HepG2 (cell line): ENCODE measurements around the gene VAMP5. TPM values are rescaled to one million over a fixed set of nuclear protein-coding genes. Genes with fewer than 3 reads are reported as not detected.
A peak's percentile ranks its signal among the peaks of the same experiment; 100 is the strongest.

Experiments
- ETV5 ChIP-seq: IDR thresholded peaks from 2 replicates; pipeline ENCODE4 v1.6.1; 2018; ENCODE audit warnings: missing biosample characterization, missing genetic modification reagents, inconsistent platforms, borderline replicate concordance
- EZH2 ChIP-seq: conservative IDR thresholded peaks from 2 replicates; pipeline ENCODE4 v1.6.1; 2012; ENCODE audit warnings: mild to moderate bottlenecking, low read depth, low read length, moderate library complexity
- IRX3 ChIP-seq: sonication (generic); formaldehyde crosslinking; IDR thresholded peaks from 2 replicates; pipeline ENCODE4 v1.8.1; 2023; ENCODE audit warnings: mild to moderate bottlenecking, low read depth, missing genetic modification reagents, borderline replicate concordance
- JARID2 ChIP-seq: sonication (generic); formaldehyde crosslinking; IDR thresholded peaks from 2 replicates; pipeline ENCODE4 v1.8.1; 2023; ENCODE audit warnings: missing genetic modification reagents, inconsistent platforms; ENCODE audit not compliant: insufficient replicate concordance
- MAFF ChIP-seq: IDR thresholded peaks from 2 replicates; pipeline ENCODE4 v1.6.1; 2011; ENCODE audit warnings: low read depth, low read length, improper control_type of control experiment
- MIER2 ChIP-seq: IDR thresholded peaks from 2 replicates; pipeline ENCODE4 v1.6.1; 2016; ENCODE audit warnings: missing biosample characterization, missing genetic modification reagents
- MIXL1 ChIP-seq: IDR thresholded peaks from 2 replicates; pipeline ENCODE4 v1.6.1; 2016
- NFATC3 ChIP-seq: sonication (generic); formaldehyde crosslinking; IDR thresholded peaks from 2 replicates; pipeline ENCODE4 v1.5.1; 2020; ENCODE audit warnings: mild to moderate bottlenecking, missing genetic modification reagents
- RERE ChIP-seq: IDR thresholded peaks from 2 replicates; pipeline ENCODE4 v1.6.1; 2016; ENCODE audit warnings: low read depth, missing genetic modification reagents, missing compliant biosample characterization
- SAP130 ChIP-seq: IDR thresholded peaks from 2 replicates; pipeline ENCODE4 v1.6.1; 2016; ENCODE audit warnings: low read depth
- SOX6 ChIP-seq, 2 experiments: fragments of 450-650 bp in 1 of 2; sonication (generic) in 1 of 2; formaldehyde crosslinking in 1 of 2; IDR thresholded peaks; 2 replicates each; pipeline versions ENCODE4 v1.4.0 to v1.6.1; 2017 to 2020; ENCODE audit warnings: antibody characterized with exemption in 1 of 2, mild to moderate bottlenecking in 1 of 2, missing genetic modification reagents in 1 of 2
- SP140L ChIP-seq: sonication (generic); formaldehyde crosslinking; IDR thresholded peaks from 2 replicates; pipeline ENCODE4 v1.4.0; 2020; ENCODE audit warnings: missing genetic modification reagents, borderline replicate concordance
- SUZ12 ChIP-seq: fragments of 150-350 bp; IDR thresholded peaks from 2 replicates; pipeline ENCODE4 v1.6.1; 2014; ENCODE audit warnings: low read depth, low read length
- TAF15 ChIP-seq: fragments of 200-400 bp; formaldehyde crosslinking; IDR thresholded peaks from one replicate; pipeline ENCODE4 v1.6.1; 2018; ENCODE audit warnings: mild to moderate bottlenecking, low read depth, low read length; ENCODE audit not compliant: poor library complexity, severe bottlenecking
- TMF1 ChIP-seq: sonication (generic); formaldehyde crosslinking; IDR thresholded peaks from 2 replicates; pipeline ENCODE4 v1.8.1; 2022; ENCODE audit warnings: low read depth, missing genetic modification reagents
- XRCC5 ChIP-seq: fragments of 200-400 bp; formaldehyde crosslinking; optimal IDR thresholded peaks from 2 replicates; pipeline ENCODE3; 2017; ENCODE audit warnings: mild to moderate bottlenecking, low read length
- ZBTB25 ChIP-seq: IDR thresholded peaks from 2 replicates; pipeline ENCODE4 v1.6.1; 2018; ENCODE audit warnings: missing genetic modification reagents
- ZBTB7A ChIP-seq: sonication (generic); formaldehyde crosslinking; IDR thresholded peaks from 2 replicates; pipeline ENCODE4 v1.8.0; 2022; ENCODE audit warnings: mild to moderate bottlenecking, missing genetic modification reagents
- ZNF17 ChIP-seq: sonication (generic); formaldehyde crosslinking; IDR thresholded peaks from 2 replicates; pipeline ENCODE4 v1.5.0; 2020; ENCODE audit warnings: mild to moderate bottlenecking, missing genetic modification reagents
- ZNF441 ChIP-seq: sonication (generic); formaldehyde crosslinking; IDR thresholded peaks from 2 replicates; pipeline ENCODE4 v1.7.0; 2021; ENCODE audit warnings: missing genetic modification reagents, borderline replicate concordance
- ZNF501 ChIP-seq: sonication (generic); formaldehyde crosslinking; IDR thresholded peaks from 2 replicates; pipeline ENCODE4 v1.5.1; 2020; ENCODE audit warnings: mild to moderate bottlenecking, moderate library complexity, missing genetic modification reagents
- ZNF562 ChIP-seq: sonication (generic); formaldehyde crosslinking; IDR thresholded peaks from 2 replicates; pipeline ENCODE4 v1.8.0; 2022; ENCODE audit warnings: missing genetic modification reagents, borderline replicate concordance
- ZNF790 ChIP-seq: sonication (generic); formaldehyde crosslinking; IDR thresholded peaks from 2 replicates; pipeline ENCODE4 v1.8.0; 2022; ENCODE audit warnings: missing genetic modification reagents, mild to moderate bottlenecking, borderline replicate concordance
- ZNF839 ChIP-seq: sonication (generic); formaldehyde crosslinking; IDR thresholded peaks from 2 replicates; pipeline ENCODE4 v1.4.0; 2020; ENCODE audit warnings: missing genetic modification reagents, mild to moderate bottlenecking, borderline replicate concordance
- polyA plus RNA-seq, 8 experiments: library from polyadenylated mRNA; depleted of rRNA in 3 of 8; stranded (reverse) in 7 of 8; unstranded in 1 of 8; fragments of >200 nt; fragmentation: Illumina TruSeq in 4 of 8; extraction: Trizol in 4 of 8; gene quantifications; 2 replicates each; pipeline versions ENCODE4 v1.2.1 to v1.2.3, GENCODE V29; 2011 to 2016; ENCODE audit warnings: low read depth in 4 of 8, missing spikeins in 1 of 8, mixed read lengths in 1 of 8; ENCODE audit not compliant: insufficient read depth in 1 of 8
- total RNA-seq, 5 experiments: library from RNA; depleted of rRNA; stranded (reverse); fragments of >200 nt; fragmentation: Illumina TruSeq; extraction: Trizol; gene quantifications; 2 replicates each; pipeline ENCODE4 v1.2.3, GENCODE V29; 2016; ENCODE audit warnings: low read depth in 1 of 5

The VAMP5 gene
- total and polyA plus RNA-seq, 2 of the 13 experiments (the other 11 are each of a cell fraction or from before 2014, with no cell fraction given) = 7.2 to 56.7 TPM

GRCh38 chr2:85551698-85552678 lies 32.2 kb upstream of the VAMP5 start (continued):
- no peak for TF ChIP-seq ZNF839
- TF ChIP-seq IRX3 (CRISPR knock-in tag) = peak; percentile 32; the same call in 1 of the 2 replicates
- no peak for TF ChIP-seq ZBTB7A
- no peak for TF ChIP-seq SUZ12
- TF ChIP-seq XRCC5 = peak; percentile 83
- no peak for TF ChIP-seq ZNF790 (CRISPR knock-in tag)
- TF ChIP-seq MIXL1 (CRISPR knock-in tag) = no peak
- no peak for TF ChIP-seq ZNF441 (CRISPR knock-in tag)
- TF ChIP-seq ZNF17 = no peak
- peak; percentile 51 for TF ChIP-seq SAP130 (CRISPR knock-in tag)
- no peak for TF ChIP-seq SOX6 (IDR thresholded peaks at IDR 0.05)
- peak; percentile 27; the same call in 1 of the 2 replicates for TF ChIP-seq SOX6 (CRISPR knock-in tag; IDR thresholded peaks at IDR 0.05)
- no peak for TF ChIP-seq RERE (CRISPR knock-in tag)
- TF ChIP-seq ZNF562 (CRISPR knock-in tag) = no peak
- TF ChIP-seq SP140L (CRISPR knock-in tag) = peak; percentile 39; the same call in 1 of the 2 replicates
- 0 out of 2 replicates have a peak, but pooled peaks have one; percentile 53 for TF ChIP-seq ZNF501 (CRISPR knock-in tag)
- TF ChIP-seq TMF1 (CRISPR knock-in tag) = no peak
- TF ChIP-seq ZBTB25 (CRISPR knock-in tag) = peak; percentile 58; the same call in 1 of the 2 replicates
- TF ChIP-seq MAFF = peak; percentile 53
- TF ChIP-seq TAF15 = no peak
- no peak for TF ChIP-seq JARID2 (CRISPR knock-in tag)
- peak; percentile 62 for TF ChIP-seq MIER2
- no peak for TF ChIP-seq NFATC3 (CRISPR knock-in tag)
- TF ChIP-seq ETV5 = peak; percentile 56; the same call in 1 of the 2 replicates
- no peak for TF ChIP-seq EZH2
